ENCODE results near the gene KLHL2.

- TF ChIP-seq EZH2 (IDR thresholded peaks at IDR 0.05; ENCODE audit: borderline replicate concordance, low read depth, low read length, severe bottlenecking) (no peak), POLR2A (IDR thresholded peaks at IDR 0.05; ENCODE audit: low read depth, low read length) (no peak), POLR2AphosphoS5 (IDR thresholded peaks at IDR 0.05; ENCODE audit: insufficient read depth, low read depth, low read length) (no peak), MYC (IDR thresholded peaks at IDR 0.05; ENCODE audit: low read depth, low read length) (no peak), JUN (IDR thresholded peaks at IDR 0.05; ENCODE audit: borderline replicate concordance, insufficient read depth, insufficient read length, low read depth) (no peak), GATA2 (IDR thresholded peaks at IDR 0.05; ENCODE audit: insufficient read depth, insufficient read length, low read depth, low read length) (no peak), MAX (IDR thresholded peaks at IDR 0.05; ENCODE audit: insufficient read depth, insufficient read length) (no peak)
- TF ChIP-seq, protein P1, sequence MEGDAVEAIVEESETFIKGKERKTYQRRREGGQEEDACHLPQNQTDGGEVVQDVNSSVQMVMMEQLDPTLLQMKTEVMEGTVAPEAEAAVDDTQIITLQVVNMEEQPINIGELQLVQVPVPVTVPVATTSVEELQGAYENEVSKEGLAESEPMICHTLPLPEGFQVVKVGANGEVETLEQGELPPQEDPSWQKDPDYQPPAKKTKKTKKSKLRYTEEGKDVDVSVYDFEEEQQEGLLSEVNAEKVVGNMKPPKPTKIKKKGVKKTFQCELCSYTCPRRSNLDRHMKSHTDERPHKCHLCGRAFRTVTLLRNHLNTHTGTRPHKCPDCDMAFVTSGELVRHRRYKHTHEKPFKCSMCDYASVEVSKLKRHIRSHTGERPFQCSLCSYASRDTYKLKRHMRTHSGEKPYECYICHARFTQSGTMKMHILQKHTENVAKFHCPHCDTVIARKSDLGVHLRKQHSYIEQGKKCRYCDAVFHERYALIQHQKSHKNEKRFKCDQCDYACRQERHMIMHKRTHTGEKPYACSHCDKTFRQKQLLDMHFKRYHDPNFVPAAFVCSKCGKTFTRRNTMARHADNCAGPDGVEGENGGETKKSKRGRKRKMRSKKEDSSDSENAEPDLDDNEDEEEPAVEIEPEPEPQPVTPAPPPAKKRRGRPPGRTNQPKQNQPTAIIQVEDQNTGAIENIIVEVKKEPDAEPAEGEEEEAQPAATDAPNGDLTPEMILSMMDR (IDR thresholded peaks at IDR 0.05; ENCODE audit: extremely low read depth in 1 of 2, insufficient read depth in 1 of 2, low read depth in 1 of 2, low read length in 2 of 2), result no peak
Measured at GRCh38 chr4:165192956-165193355, 14.4 kb upstream of the KLHL2 start.

All from endothelial cell of umbilical vein (primary cell).